ENCODE data around the gene MEOX1.
"Not testable (repeated sequence)": the region's sequence is repeated elsewhere in the genome, so short reads cannot be mapped to it uniquely, and the experiment has no call there.

The MEOX1 gene

DNA sequence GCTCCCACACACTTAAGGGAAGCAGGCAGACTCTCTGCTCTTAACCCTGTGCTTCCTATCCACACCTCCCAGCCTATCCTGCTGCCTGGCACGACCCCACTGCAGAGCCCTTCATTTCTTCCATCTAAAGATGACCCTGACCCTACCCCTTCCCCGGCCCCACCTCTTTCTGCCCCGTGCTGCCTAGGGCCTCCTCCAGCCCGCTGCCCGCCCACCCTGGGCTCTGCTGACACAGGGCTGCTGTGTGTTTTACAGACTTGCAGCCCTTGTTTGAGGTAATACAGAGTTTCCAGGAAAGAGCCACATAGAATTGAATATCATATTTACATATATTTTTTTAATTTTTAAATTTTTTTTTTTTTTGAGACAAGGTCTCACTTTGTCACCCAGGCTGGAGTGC is 42.0 kb downstream of the MEOX1 start:
- no peak for DNase-seq (ENCODE audit: extremely low read depth in 1 of 2, low read depth in 1 of 2)

DNA sequence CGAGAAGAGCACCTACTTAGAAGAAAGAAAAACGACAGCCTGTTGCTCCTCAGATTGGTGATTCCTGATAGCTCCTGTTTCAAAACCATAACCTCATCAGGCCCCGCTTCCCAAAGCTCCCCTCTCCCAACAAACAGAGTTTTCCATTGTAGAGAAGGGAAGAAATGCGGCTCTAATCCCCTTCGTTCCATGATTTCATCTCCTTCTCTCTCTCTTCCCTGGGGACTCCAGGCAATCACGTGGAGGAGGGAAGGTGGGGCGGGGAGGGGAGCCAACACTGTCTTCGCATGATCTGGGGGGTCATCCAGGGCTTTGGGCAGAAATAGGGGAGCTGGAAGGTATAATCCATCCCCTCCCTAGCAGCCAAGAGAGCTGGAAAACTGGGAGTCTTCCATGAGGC is 43.4 kb downstream of the MEOX1 start:
- DNase-seq (ENCODE audit: extremely low read depth in 1 of 2, low read depth in 1 of 2): no peak

DNA sequence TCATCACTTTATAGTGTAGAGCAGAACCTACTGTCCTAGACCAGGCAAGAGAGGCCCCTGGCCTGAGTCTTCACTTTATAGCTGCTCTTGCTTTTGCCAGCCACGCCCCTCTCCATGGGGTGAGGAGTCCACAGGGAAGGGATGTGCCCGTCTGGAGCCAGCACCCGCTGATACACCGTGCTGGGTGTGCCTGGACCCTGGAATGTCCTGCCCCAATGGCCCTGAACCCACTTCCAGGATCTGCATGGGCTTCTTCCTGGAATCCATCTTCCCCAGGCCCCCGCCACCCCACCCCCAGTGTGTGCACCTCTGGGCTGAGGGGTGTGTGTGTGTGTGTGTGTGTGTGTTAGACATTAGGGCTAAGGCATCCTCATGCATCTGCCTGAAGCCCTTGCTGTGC is 44.9 kb downstream of the MEOX1 start:
- DNase-seq (ENCODE audit: extremely low read depth in 1 of 2, low read depth in 1 of 2): no peak

DNA sequence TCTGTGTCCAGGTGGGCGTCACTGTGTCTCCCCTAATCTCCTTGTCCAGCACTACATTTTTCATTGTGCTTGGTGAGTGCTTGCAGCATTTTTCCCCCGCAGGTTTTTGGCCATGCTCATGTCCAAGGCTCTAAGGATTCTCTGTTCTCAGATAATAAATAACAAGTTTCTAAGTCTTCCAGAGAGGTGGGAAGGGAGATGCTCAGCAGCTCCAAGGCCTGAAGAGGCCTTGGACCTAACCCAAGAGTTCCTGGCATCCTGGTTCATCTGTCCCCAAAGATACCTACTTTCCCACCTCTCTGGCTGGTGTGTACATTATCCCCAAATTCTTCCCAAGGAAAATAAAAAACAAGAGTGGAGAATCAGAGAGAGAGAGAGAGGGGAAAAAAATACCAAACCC is 45.3 kb downstream of the MEOX1 start:
- no peak for DNase-seq (ENCODE audit: extremely low read depth in 1 of 2, low read depth in 1 of 2)

DNA sequence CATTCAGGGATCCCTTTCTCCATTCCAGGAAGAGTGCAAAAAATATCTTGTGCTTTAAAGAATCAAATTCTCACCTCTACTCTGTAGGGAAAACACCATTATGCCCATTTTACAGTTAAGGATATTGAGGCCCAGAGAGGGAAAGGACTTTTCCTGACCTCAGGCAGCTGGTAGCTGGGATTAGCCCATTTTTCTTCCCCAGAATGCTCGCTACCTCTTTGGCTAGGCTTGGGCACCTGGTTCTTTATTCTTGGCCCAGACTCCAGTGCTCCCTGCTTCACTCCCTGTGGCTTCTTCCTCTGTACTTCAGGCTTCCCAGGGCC is 45.7 kb downstream of the MEOX1 start:
- no peak for DNase-seq (ENCODE audit: extremely low read depth in 1 of 2, low read depth in 1 of 2)

DNA sequence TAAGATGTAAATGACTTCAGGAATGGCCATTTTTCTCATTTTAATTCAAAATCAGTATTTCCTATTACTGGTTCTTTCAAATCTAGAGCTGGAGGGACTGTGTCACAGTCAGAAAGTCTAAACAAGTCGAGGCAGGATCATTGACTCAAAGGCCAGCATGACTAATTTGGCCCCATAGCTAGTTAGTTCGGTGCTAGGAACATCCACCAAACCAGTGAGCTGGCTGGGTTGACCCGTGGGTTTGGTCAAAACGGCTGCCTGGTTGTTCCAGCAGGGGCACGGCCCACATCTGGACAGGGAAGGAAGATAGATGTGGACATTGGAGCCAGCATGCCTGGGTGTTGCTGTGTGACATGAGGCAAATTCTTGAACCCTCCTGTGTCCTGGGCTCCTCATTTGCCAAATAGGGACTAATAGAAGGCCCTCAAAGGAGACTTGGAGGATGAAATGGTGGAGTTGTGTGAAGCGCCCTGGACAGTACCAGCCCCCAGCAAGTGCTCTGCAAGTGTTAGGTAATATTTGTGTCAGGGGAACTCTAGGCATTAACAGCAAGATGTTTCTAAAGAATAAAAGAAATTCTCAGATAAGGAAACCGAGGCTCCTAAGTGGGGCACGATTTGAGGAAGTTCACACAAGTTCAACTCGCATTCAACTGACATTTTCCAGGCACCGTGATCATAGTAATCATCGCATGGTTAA is 46.2 kb downstream of the MEOX1 start:
- DNase-seq (ENCODE audit: extremely low read depth in 1 of 2, low read depth in 1 of 2): no peak

DNA sequence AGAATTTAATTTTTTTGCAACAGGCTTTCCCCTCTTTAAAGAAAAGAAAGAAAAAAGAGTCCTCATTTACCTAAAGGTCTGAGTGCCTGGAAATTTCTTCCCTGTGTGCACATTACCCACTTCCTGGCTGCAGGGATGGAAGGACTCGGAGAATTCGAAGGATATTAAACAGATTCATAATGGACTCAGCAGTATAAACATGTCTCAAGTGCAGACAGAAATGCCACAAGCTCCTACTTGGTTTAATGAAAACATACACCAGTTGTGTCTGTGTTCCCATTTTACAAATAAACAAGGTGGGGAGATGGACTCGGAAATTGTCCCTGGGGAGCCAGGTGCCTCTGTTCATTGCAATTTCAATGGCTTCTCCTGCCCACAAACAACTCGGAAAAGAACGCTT is 47.2 kb downstream of the MEOX1 start:
- DNase-seq (ENCODE audit: extremely low read depth in 1 of 2, low read depth in 1 of 2): no peak

DNA sequence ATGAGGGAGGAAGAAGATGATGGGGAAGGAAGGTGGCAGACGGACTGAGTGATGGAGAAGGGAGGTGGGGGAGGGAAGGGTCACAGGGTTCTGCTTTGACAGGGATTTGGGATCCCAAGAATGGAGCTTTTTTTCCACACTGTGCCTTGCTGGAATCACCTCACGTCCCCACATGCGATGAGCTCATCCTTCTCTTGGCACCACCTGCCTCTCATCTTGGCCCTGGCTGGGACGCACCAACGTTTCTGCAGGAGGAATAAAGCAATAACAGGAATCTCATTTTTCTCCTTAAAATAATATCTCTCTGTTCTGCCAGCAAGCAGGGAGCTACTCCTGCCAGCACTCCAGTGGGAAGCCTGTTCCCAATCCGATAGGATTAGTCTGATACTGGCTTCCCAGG is 47.8 kb downstream of the MEOX1 start:
- no peak for DNase-seq (ENCODE audit: extremely low read depth in 1 of 2, low read depth in 1 of 2)

DNA sequence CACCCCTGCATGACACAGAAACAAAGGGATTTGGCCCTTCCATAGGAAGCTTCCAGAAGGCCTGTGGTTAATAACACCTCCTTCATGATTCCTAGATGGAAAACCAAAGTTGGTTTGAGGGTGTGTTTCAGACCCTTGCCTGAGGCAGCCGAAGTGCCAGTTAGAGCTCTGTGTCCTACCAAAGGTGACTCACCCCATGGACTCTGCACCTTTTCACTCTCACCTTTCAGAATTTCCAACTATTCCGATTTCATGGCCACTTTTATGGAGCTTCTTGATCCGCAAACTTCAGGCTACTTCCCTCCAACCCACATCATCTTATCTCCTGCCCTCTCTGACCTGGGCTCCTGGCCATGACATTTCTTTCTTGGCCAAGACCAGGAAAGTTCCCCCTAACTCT is 49.2 kb downstream of the MEOX1 start:
- DNase-seq (ENCODE audit: extremely low read depth in 1 of 2, low read depth in 1 of 2): no peak

DNA sequence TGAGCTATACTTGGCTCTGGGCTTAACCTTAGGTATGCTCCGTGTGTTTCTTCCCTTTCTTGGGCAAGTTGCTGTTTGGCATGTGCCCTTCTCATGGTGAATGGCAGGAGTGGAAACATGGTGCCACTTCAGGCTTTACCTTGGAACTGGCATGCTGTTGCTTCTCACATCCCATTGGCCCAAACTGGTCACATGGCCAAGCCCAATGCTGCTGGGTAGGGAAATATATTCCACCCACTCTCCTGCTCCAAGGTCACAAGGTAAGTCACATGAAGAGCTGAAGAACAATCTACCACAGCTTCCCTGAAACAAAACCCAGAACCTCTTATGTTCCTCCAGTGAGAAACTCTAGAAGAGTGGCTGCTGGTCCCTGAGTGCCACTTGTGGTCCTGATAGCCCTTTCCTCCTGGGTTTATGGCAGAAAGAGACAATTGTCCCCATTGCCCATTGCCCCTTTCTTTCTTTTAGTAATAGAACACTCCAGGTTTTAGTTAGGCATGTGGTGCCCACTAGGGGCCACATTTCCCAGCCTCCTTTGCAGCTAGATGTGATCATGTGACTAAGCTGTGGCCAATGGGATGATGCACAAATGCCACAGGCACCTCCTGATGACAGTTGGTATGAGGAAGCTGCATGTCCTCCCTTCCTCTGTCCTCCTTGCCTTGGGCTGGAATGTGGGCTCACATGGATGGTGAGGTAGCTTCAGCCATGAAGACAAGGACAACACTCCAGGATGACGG is 50.3 kb downstream of the MEOX1 start:
- no peak for DNase-seq (ENCODE audit: extremely low read depth in 1 of 2, low read depth in 1 of 2)

DNA sequence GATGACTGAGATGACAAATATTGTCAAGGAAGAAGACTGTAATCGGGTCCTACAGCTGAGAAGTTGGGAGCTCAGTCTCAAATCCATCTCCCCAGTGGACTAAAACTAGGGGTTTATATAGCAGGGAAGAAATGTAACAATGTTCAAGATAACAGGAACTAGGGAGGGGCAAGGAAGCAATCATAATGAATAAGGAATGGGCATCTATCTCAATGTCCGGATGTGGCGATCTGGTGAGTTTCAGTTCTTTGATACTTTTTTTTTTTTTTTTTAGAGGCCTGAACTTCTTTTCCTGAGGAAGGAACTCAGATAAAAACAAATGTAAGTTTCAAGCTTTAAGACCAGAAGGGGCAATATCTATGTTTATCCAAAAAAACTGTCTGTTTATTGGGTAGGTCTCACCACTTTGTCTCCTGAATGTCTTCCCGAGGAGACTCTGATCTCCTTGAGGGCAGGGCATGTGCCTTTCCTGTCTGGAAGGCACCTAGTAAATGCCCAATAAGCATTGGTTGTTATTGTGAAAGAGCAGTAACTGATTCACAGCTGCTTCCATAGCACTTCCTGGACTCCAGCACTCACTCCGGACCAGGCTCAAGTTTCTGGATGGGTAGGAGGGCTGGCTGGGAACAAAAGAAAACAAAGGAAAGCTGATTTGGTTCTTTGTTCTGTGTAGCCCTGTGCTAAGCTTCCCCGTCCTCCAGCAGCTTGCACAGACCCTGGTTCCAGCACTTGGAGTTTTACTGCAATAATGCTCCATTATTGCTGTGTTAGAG is 51.9 kb downstream of the MEOX1 start:
- DNase-seq (ENCODE audit: extremely low read depth in 1 of 2, low read depth in 1 of 2): no peak

DNA sequence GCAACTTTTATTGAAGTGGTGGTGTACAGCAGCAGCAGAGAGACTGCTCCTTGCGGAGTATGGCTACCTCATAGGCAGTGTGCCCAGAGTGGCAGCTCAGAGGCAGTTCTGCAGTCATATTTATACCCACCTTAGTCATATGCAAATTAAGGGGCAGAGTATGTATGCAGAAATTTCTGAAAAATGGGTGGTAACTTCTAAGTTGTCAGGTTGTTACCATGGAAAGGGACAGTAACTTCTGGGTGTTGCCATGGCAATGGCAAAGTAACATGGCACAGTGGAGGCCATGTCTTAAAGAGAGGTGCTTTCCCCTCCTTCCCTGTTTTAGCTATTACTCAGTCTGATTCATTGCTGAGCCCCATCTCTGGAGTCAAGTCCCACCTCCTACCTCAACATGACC is 53.4 kb downstream of the MEOX1 start:
- DNase-seq (ENCODE audit: extremely low read depth in 1 of 2, low read depth in 1 of 2): no peak

DNA sequence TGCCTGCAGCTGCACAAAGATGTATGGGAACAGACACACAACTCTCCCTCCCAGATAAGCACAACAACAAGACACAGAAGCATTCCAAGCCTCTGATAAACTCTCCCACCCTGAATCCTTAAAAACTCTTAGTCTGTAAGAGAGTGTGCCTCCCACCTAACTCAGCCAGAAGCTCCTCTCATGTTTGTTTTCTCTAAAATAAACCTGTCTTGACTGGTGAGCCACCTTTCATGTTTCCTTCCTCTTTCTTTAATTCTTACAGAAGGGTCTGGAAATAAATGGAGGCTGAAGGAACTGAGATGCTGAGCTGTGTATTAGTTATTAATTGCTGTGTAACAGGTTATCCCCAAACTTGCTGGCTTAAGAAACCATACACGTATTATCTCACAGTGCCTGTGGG is 57.2 kb downstream of the MEOX1 start:
- no peak for DNase-seq (ENCODE audit: extremely low read depth in 1 of 2, low read depth in 1 of 2)

DNA sequence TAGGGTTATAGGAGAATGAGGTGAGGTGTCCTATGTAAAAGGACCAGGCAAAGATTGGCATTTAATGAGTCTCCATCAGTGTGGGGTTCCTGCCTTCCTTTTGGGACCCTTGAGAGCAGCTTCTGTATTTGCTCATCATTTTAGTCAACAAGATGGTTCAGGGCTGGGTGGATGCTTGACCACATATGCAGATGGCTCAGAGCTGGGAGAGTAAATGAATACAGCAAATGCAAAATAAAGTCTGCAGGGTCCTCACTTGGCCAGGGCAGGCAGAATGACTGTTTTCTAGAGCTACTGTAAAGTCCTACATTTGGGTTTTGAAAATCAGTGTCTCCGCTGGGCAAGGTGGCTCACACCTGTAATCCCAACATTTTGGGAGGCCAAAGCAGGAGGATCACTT is 58.4 kb downstream of the MEOX1 start:
- DNase-seq (ENCODE audit: extremely low read depth in 1 of 2, low read depth in 1 of 2): no peak

DNA sequence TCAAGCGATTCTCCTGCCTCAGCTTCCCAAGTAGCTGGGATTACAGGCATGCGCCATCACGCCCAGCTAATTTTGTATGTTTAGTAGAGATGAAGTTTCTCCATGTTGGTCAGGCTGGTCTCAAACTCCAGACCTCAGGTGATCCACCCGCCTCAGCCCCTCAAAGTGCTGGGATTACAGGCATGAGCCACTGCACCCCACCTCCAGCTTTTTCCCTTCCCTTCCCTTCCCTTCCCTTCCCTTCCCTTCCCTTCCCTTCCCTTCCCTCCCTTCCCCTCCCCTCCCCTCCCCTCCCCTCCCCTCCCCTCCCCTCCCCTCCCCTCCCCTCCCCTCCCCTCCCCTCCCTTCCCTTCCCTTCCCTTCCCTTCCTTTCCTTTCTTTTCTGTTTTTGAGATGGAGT is 59.2 kb downstream of the MEOX1 start:
- DNase-seq (ENCODE audit: extremely low read depth in 1 of 2, low read depth in 1 of 2): not testable (repeated sequence)

DNA sequence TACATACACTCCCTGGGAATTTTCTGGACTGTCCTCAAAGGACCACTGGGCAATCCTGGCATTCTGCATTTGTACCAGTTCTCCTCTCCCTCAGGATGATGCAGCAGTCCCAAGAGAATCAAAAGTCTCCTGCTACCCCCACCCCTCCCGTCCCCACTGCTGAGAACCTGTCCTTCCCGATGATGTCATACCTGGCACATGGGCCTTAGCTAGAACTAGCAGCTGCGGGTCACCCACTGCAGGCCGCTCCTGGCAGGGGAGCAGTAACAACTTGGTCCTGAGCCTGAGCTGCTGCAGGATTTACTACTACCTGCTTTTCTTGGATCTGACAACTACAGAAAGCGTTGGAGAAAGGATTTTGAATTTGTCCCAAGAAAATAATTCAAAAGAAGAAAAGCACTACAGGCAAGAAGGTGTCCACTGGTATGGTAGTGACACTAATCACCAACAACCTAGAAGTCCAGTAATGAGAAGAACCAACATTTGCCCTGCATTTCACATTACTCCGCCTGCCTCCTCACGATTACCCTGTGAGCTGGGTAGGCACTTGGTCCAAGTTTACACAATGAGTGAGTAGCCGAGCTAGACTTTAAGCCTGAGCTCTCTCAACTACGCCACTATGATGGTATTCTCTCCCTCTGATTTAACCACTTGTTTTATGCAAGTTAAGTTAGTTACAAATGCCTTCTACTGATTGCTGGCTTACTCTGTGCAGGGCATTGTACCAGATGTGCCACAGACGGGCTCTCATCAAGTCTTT is 60.3 kb downstream of the MEOX1 start:
- no peak for DNase-seq (ENCODE audit: extremely low read depth in 1 of 2, low read depth in 1 of 2)

DNA sequence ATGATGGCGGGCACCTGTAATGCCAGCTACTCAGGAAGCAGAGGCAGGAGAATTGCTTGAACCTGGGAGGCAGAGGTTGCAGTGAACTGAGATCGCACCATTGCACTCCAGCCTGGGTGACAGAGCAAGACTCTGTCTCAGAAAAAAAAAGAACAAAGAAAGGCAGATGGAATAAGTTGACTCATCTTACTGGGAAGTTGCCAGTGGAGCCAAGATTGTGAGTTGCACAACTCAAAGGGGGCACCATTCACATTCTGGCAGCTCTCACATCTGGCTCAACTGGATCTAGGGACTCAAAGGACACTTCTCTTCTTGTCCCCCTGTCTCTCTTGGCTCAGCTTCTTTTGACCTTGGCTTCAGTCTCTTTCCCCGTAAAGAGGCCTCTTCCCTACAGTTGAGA is 61.9 kb downstream of the MEOX1 start:
- DNase-seq (ENCODE audit: extremely low read depth in 1 of 2, low read depth in 1 of 2): no peak

DNA sequence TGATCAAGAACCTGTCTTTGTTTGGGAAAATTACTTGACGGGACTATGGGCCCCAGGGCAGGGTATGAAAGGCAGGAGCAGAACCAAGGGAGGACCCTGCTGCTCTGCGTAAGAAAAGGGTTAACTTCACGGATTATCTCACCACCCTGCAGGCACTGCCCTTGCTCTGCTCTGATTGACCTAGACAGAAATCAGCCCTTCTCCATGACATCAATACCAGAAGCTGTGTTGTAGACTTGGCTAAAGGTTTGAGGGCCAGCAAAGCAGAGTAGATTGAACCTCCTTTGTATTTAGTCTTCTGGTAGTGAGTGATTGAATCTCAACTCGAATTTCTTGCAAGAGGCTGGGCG is 62.7 kb downstream of the MEOX1 start:
- no peak for DNase-seq (ENCODE audit: extremely low read depth in 1 of 2, low read depth in 1 of 2)

DNA sequence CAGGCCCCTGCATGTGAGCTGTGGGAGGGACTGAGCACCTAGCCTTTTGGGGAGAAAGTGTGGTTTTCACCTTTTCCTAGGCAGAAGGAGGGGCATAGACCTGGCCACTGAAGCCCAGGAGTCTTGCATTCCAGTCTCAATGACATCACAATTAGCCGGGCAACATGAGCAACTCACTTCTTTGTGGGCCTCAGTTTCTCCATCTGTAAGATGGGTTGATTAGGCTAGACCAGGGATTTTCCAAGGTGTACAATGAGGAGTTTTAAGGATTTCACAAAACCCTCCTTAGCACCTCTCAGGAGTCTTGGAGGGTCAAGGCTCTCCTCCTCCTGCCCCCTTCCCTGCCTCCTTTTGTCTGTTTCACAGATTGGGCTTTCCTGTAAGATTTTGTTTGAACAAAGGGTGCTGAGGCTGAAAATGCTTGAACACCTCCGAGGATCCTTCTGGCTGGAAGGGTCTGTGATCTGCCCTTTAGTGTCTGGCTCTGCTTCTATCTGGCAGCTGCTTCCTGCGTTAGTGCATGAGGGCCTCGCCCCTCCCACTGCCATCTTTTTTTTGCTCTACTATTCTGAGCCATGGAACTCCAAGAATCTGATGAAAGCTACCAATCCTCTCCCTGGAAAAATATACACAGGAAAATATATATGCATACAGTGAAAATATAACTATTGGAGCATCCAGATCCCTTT is 63.2 kb downstream of the MEOX1 start:
- DNase-seq (ENCODE audit: extremely low read depth in 1 of 2, low read depth in 1 of 2): no peak

DNA sequence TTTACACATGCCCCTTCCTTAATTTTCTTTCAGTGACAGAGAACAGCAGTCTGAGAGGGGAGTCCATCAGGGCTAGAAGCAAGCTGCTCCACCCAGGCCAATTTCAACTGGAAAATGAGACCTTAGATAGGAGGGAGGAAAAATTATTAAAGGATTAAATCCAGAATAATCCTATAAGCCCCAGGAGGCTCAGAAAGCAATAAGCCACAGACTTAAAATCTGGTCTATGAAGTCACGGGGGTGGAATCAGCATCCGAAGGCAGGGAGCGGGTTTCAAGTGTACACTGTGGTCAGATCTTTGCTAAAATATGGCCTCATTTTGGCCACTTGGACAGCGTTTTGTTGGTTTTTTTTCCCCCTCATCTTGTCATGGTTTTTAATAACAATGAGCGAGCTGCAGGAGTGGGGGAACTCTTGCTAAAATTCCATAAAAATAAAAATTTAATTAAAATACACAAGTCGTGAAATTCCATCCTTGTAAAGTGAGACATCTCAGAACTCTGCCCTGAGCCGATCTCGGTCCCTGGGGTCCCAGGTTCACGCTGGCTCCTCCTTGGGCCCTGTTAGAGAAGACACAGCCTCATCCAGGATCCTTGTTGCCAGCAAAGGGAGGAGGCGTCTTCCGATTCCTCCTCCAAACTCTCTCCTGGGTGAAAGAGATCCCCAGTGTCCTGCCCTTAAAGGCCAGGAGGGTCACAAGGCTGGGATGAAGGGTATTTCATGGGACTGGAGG is 63.9 kb downstream of the MEOX1 start:
- DNase-seq (ENCODE audit: extremely low read depth in 1 of 2, low read depth in 1 of 2): no peak
